B cell (primary cell): ENCODE results near the gene GHR. TPM values are rescaled to one million over a fixed set of nuclear protein-coding genes. Genes with fewer than 3 reads are reported as not detected.

Experiments
- ATAC-seq: fragments of 200-7000 bp; cut with Tn5 transposase; one replicate; pipeline ENCODE4 v1.10.0; 2021; ENCODE audit warnings: low read depth, mild to moderate bottlenecking, moderate number of reproducible peaks, moderate library complexity
- CTCF ChIA-PET: fragments of 350-600 bp; sonication (Branson Sonifier 250); formaldehyde crosslinking; loops from one replicate; lab custom pipeline; 2021; ENCODE audit warnings: antibody characterized with exemption, inconsistent platforms; lab: Charles Lee
- POLR2A ChIA-PET: fragments of 350-600 bp; sonication (Branson Sonifier 250); formaldehyde crosslinking; loops from one replicate; lab custom pipeline; 2021; ENCODE audit warnings: antibody characterized with exemption; lab: Charles Lee
- DNase-seq: peaks from one replicate; pipeline ENCODE4 v3.0.0; 2013
- H2AFZ ChIP-seq: 2 replicates; pipeline ENCODE4 v1.6.1; 2012; ENCODE audit warnings: mild to moderate bottlenecking, low read depth, low read length; ENCODE audit not compliant: insufficient read depth, poor library complexity, severe bottlenecking
- H3K27ac ChIP-seq, 2 donors: 1 replicate in 1 of 2; 2 replicates in 1 of 2; pipeline ENCODE4 v1.5.1; 2012 to 2013; ENCODE audit warnings: low read length in 2 of 2, mild to moderate bottlenecking in 2 of 2, moderate library complexity in 1 of 2
- H3K27me3 ChIP-seq, 4 experiments: fragments of 200-600 bp in 1 of 4; sonication (generic) in 1 of 4; replicated peaks in 1 of 4; 1 replicate in 2 of 4; 2 replicates in 2 of 4; pipeline versions ENCODE4 v1.6.1 to v1.7.0; 2013 to 2016; ENCODE audit warnings: low read length in 3 of 4, mild to moderate bottlenecking in 2 of 4, mixed read lengths in 1 of 4, moderate library complexity in 1 of 4; ENCODE audit not compliant: insufficient read depth in 4 of 4, control insufficient read depth in 3 of 4; ENCODE audit errors: control extremely low read depth in 1 of 4
- H3K36me3 ChIP-seq, 2 experiments: replicated peaks in 1 of 2; 1 replicate in 1 of 2; 2 replicates in 1 of 2; pipeline versions ENCODE4 v1.6.1 to v1.7.1; 2013; ENCODE audit warnings: low read length in 1 of 2; ENCODE audit not compliant: insufficient read depth in 2 of 2, control insufficient read depth in 1 of 2; ENCODE audit errors: control extremely low read depth in 1 of 2, extremely low read depth in 1 of 2
- H3K4me1 ChIP-seq, 2 donors: fragments of 200-600 bp in 1 of 2; sonication (generic) in 1 of 2; 1 replicate in 1 of 2; 2 replicates in 1 of 2; pipeline versions ENCODE4 v1.5.1 to v1.6.1; 2013 to 2017; ENCODE audit warnings: low read length in 2 of 2; ENCODE audit not compliant: control insufficient read depth in 2 of 2, insufficient read depth in 2 of 2
- H3K4me2 ChIP-seq: replicated peaks from 2 replicates; pipeline ENCODE3; 2012; ENCODE audit warnings: mild to moderate bottlenecking, low read depth, low read length; ENCODE audit not compliant: poor library complexity, severe bottlenecking
- H3K4me3 ChIP-seq, 5 experiments: fragments of 200-600 bp in 1 of 5; sonication (generic) in 1 of 5; 1 replicate in 3 of 5; 2 replicates in 2 of 5; pipeline versions ENCODE4 v1.5.1 to v1.7.0; 2011 to 2016; ENCODE audit warnings: low read length in 4 of 5, mild to moderate bottlenecking in 4 of 5, low read depth in 2 of 5, control low read depth in 1 of 5, moderate library complexity in 1 of 5; ENCODE audit not compliant: insufficient read depth in 1 of 5; ENCODE audit errors: control extremely low read depth in 1 of 5, extremely low read depth in 1 of 5
- H3K79me2 ChIP-seq: fragments of 200-600 bp; sonication (generic); one replicate; pipeline ENCODE4 v1.6.0; 2016; ENCODE audit warnings: low read length; ENCODE audit not compliant: control insufficient read depth, insufficient read depth
- H3K9ac ChIP-seq: fragments of 200-600 bp; sonication (generic); 2 replicates; pipeline ENCODE4 v1.6.1; 2017; ENCODE audit warnings: mild to moderate bottlenecking, low read length, moderate library complexity
- H3K9me3 ChIP-seq, 3 donors: one replicate each; pipeline versions ENCODE4 v1.6.1 to v1.7.1; 2013; ENCODE audit warnings: low read length in 2 of 3; ENCODE audit not compliant: control insufficient read depth in 2 of 3, insufficient read depth in 1 of 3; ENCODE audit errors: control extremely low read depth in 1 of 3
- H4K20me1 ChIP-seq: 2 replicates; pipeline ENCODE4 v1.6.0; 2012; ENCODE audit warnings: mild to moderate bottlenecking, low read length; ENCODE audit not compliant: insufficient read depth, control insufficient read depth, poor library complexity, severe bottlenecking
- H3K27ac Mint-ChIP-seq: one replicate; pipeline ENCODE4 v1.8.0; 2021; ENCODE audit warnings: mixed read lengths
- H3K27me3 Mint-ChIP-seq: one replicate; pipeline ENCODE4 v1.8.0; 2021; ENCODE audit warnings: mixed read lengths
- H3K4me1 Mint-ChIP-seq: one replicate; pipeline ENCODE4 v1.8.0; 2021; ENCODE audit warnings: mixed read lengths
- H3K4me3 Mint-ChIP-seq: one replicate; pipeline ENCODE4 v1.8.0; 2021; ENCODE audit warnings: mixed read lengths
- H3K9me3 Mint-ChIP-seq: one replicate; pipeline ENCODE4 v1.8.0; 2022; ENCODE audit warnings: mixed read lengths; ENCODE audit not compliant: insufficient read depth
- CTCF ChIP-seq: fragments of 200-600 bp; IDR thresholded peaks from one replicate; pipeline ENCODE4 v1.8.0; 2022; ENCODE audit warnings: antibody characterized with exemption, mild to moderate bottlenecking
- EZH2 ChIP-seq: IDR thresholded peaks from 2 replicates; pipeline ENCODE4 v1.6.1; 2012; ENCODE audit warnings: borderline replicate concordance, low read depth, mild to moderate bottlenecking, moderate library complexity, low read length; ENCODE audit not compliant: insufficient read depth, poor library complexity, severe bottlenecking
- WGBS: methylation state at CpG from one replicate; pipeline ENCODE4 v1.1.5; 2013; ENCODE audit warnings: missing lambda C conversion rate; ENCODE audit not compliant: insufficient coverage; 5-methylcytosine and 5-hydroxymethylcytosine counted together
- intact Hi-C: fragments of 100-400 bp; cut with micrococcal nuclease; formaldehyde crosslinking; loops from one replicate; pipeline ENCODE4 v1.10.0; 2022
- polyA plus RNA-seq: library from polyadenylated mRNA; depleted of rRNA; stranded (reverse); fragments of >200 nt; gene quantifications from 2 replicates; pipeline ENCODE4 v1.2.3, GENCODE V29; 2012
- total RNA-seq, 2 donors: library from RNA; stranded (reverse); fragments of 120-200 nt in 1 of 2; gene quantifications; 1 replicate in 1 of 2; 2 replicates in 1 of 2; pipeline versions ENCODE4 v1.2.3 to v1.2.4, GENCODE V29; 2013 to 2022

Gene GHR
- total and polyA plus RNA-seq, 2 donors (not counting 1 experiment from before 2014, with no cell fraction given), result not detected

GRCh38 chr5:42492974-42493373 lies 69.7 kb downstream of the GHR start:
- 89% methylated on average over 3 of the region's 3 CpGs for WGBS
- Histone ChIP-seq H3K4me3 (no peak overlapping the region), H3K27me3 (no peaks in the 10 kb centered on the region), H3K9me3 (no peaks in the 10 kb centered on the region), H3K27ac (no peak overlapping the region), H3K4me2 (no peak overlapping the region), H4K20me1 (no peaks in the 10 kb centered on the region), H3K4me1 (no peaks in the 10 kb centered on the region), H3K79me2 (no peaks in the 10 kb centered on the region), H3K9ac (no peak overlapping the region), H3K36me3 (no peaks in the 10 kb centered on the region), H2AFZ (no peak overlapping the region)
- no peaks in the 10 kb centered on the region for H3K9me3 Mint-ChIP-seq
- CTCF ChIA-PET, result no interaction called here
- DNase-seq (no peak), ATAC-seq (no peak)
- no peak for TF ChIP-seq EZH2
- no peak for TF ChIP-seq CTCF
- no peaks in the 10 kb centered on the region for H3K4me1 Mint-ChIP-seq
- POLR2A ChIA-PET, result no interaction called here
- no peak overlapping the region for H3K27ac Mint-ChIP-seq
- intact Hi-C loops, result no loop called here
- no peak overlapping the region for H3K4me3 Mint-ChIP-seq
- H3K27me3 Mint-ChIP-seq, result no peaks in the 10 kb centered on the region

GRCh38 chr5:42494414-42494813 lies 71.2 kb downstream of the GHR start:
- no peak overlapping the region for H2AFZ ChIP-seq
- H3K36me3 ChIP-seq, result no peaks in the 10 kb centered on the region
- TF ChIP-seq CTCF (no peak), EZH2 (no peak)
- no peaks in the 10 kb centered on the region for H4K20me1 ChIP-seq
- WGBS, result 85% methylated on average over 2 of the region's 4 CpGs
- H3K27ac ChIP-seq, result no peak overlapping the region
- ATAC-seq (no peak), DNase-seq (no peak)
- H3K27me3 Mint-ChIP-seq, result no peaks in the 10 kb centered on the region
- H3K4me1 ChIP-seq, result no peaks in the 10 kb centered on the region
- H3K27ac Mint-ChIP-seq, result no peak overlapping the region
- intact Hi-C loops, result no loop called here
- H3K4me2 ChIP-seq, result no peak overlapping the region
- no peaks in the 10 kb centered on the region for H3K9me3 Mint-ChIP-seq
- H3K79me2 ChIP-seq, result no peaks in the 10 kb centered on the region
- H3K4me3 ChIP-seq, result no peak overlapping the region
- no peaks in the 10 kb centered on the region for H3K9me3 ChIP-seq
- H3K4me1 Mint-ChIP-seq, result no peaks in the 10 kb centered on the region
- no peaks in the 10 kb centered on the region for H3K27me3 ChIP-seq
- H3K9ac ChIP-seq, result no peak overlapping the region
- H3K4me3 Mint-ChIP-seq, result no peak overlapping the region
- ChIA-PET CTCF (interaction anchor here (0.6 to 1.2 kb wide), 2 partner anchors 19 to 37 kb away, joined by 4 read pairs; no protein-coding TSS in a partner anchor), POLR2A (no interaction called here)
